HG02588 (cell line): ENCODE data around the gene WWOX.

Experiments
- ATAC-seq: cut with Tn5 transposase; IDR thresholded peaks from one replicate; pipeline ENCODE4 v1.9.1; 2021; ENCODE audit warnings: mild to moderate bottlenecking, moderate library complexity; ENCODE audit not compliant: unreplicated experiment

WWOX gene

DNA sequence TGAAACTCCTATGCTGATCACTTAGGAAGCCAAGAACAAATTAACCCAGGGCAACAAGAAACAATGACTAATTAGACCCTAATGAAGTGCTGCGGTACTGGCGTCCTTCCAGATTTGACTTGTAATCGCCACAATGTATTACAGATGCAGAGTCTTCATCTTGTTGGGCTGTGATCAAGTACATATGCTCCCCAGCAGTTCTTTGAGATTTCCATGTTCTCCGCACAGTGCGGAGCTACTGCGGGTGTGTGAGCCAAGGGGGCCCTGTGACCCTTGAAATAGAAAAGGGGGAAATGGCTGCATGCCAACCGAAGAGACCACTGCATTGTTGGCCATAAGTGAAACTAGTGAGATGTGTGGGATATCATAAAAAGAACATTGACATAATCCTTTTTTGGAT is 1031.2 kb downstream of the WWOX start:
- ATAC-seq: no peak

DNA sequence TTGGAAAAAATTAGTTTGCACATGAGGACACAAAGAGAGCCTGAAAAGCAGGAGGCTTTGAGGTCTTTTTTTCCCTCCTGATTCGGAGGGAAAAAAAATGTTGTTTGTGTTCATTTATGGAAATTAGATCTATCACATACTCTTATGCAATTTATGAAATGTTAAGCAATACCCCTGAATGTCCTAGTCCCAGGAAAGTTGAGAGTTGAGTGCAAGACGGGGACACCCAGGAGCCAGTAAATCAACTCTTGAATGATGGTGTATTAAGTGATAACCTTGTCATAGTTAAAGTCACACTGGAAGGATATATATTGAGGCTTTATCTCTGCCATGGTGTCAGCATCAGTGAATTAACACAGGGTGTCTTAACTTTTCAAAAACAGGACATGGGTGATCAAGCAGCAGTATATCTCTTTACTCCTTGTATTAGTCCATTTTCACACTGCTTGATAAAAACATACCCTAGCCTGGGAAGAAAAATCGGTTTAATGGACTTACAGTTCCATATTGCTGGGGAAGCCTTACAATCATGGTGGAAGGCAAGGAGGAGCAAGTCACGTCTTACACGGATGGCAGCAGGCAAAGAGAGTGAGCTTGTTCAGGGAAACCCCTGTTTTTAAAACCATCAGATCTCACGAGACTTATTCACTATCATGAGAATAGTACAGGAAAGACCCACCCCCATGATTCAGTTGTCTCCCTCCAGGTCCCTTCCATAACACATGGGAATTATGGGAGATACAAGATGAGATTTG is 1032.0 kb downstream of the WWOX start:
- ATAC-seq: no peak

DNA sequence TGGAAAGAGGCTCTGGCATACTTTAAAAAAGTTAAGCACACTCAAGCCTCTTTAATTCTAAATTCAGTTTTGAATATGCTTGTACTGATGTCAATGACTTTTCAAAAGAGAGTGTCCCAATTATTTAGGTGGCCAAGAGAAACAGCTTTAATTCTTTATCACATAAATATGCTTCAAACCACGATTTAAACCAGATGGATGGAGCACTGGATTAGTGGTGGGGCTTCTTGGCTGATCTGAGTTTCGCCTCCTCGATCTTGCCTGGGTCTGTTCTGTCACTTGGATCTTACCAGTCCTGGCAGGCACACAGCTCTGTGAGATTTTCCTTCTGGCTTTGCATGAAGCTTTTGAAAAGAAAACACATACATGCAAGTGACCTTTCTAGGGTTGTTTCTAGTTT is 1033.2 kb downstream of the WWOX start:
- ATAC-seq: no peak

DNA sequence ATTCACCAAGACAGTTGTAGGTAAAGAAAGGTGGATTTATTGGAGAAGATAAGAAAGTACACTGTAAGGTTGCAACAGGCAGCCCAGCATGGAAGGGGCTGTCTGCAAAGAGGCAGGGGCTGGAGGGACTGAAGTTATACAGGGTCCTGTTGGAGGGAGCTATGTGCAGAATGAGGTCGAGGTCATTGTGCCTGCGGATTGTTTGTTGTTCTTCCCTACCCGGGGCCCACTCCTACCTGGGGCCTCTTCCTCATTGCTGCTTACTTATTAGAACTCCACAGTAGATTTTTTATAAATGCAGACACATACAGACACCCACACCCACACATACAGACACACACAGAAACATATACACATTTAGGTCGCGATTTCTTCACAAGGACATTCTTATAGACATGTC is 1034.8 kb downstream of the WWOX start:
- no peak for ATAC-seq

DNA sequence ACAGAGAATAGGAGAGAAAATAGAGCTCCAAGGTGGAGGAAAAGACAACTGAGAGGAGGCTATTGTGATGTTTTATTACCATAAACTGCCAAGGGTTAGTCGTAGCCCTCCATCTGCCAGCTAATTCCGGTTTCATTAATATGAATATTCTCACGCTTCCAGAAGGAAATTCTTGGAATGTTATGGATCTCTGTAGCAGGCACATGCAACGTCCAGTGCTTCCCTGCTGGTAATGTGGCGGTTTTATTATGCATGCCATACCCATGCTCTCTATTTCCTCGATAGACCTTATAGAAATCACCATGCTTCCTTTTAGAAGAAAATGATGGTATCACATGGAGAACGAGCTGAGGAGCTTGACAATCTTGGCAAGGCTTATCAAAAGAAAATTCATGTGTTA is 1037.5 kb downstream of the WWOX start:
- no peak for ATAC-seq

DNA sequence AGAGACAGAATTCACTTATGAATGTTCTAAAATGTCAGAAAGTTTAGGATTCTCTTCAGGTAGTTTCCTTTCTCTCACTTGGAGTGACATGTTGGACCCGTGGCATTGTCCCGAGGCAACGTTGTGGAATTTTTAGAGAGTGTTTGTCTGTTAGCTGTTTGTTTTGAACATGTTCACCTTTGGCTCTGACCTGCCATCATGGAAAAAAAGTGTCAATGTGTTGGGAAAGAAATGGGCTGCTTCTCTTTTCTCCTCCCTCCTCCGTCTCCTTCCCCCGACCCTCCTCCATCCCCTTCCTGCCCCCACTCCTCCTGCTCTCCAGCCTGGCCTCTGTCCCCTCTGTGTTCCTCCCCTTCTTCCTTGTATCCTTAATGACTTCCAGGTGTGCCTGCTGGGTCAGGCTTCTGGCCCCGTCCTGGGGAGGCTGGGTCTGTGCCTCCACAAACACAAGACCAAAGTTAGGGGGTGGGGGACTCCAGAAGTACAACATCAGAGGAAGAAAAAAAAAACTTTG is 1038.0 kb downstream of the WWOX start:
- no peak for ATAC-seq

DNA sequence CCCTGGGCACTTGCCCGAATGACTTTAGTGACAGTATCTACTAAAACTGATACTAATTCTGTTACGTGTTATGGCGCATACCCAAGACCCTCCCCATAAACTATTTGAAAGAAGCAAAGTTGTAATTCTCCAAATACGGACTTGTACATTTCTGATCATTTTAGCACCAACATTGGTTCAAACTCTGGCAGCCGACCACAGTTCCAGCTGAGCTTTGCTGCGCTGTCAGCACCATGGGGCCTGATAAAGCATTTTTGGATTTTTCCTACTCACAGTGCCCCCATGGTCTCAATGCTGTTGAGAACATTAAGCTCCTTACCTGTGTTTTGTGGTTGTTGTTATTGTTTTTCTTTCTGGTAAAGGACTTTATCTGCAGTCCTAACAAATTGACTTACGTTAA is 1040.3 kb downstream of the WWOX start:
- no peak for ATAC-seq

DNA sequence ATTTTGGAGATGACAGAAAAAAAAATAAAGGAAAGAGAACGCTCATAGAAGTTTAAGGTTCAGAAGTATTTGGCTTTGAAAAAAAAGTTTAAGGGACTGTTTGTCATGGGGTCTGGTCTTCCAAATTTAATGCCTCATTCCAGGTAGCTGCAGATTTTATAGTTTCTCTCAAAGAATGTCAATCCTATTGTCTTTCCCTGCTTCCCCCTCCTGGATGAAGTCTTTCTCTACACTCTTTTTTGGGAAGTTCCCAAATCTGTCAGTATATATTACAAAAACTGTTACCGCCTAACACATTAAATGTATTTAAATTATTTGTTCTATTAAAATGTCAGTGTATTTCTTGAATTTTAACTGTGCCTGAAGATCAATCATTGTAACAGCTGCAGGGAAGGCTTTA is 1043.6 kb downstream of the WWOX start:
- ATAC-seq: no peak

DNA sequence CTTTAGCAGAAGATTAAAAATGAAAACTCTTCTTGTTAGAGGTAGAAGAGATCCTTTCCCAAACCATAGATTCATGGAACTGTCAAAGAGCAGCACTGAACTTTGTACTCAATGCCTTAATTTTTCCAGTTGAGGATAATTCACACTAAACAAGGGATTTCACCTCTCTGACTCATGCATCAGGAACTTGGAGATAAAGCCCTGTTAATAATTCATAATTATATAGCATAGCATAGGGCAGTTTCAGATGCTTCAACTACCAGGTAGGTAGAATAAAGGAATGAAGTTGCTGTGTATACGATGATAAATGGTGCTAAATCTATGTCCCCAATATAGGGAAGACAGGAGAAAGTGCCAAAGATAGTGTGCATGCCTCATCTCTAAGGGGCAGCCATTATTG is 1050.7 kb downstream of the WWOX start:
- ATAC-seq: no peak

DNA sequence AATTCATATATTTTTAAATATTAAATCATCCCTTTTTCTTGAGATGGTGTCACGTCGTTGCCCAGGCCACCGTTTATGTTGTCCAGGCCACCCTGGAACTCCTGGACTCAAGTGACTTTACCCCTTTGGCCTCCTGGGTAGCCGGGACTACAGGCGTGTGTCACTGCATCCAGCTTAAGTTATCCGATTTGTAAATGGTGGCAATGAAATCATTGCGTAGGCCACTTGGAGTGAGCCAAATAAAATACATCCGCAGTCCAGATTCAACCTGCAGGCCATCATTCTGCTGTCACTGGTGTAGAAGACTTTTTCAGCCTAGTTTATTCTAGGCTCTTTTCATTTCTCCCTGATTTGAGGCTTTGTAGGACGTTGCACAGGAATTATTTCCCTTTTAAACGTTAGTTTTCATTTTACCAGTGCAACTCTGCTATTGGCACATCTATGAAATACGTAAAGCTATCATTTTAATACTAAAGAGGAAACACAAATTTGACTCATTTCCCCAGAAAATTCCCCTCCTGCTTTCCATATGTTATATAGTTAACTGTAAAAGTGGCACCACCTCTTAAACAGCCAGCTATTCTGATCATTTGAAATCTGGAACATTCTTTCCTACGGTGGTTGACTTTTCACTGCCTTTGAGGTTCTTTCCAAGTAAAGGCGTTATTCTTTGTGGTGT is 1051.3 kb downstream of the WWOX start:
- ATAC-seq: no peak

DNA sequence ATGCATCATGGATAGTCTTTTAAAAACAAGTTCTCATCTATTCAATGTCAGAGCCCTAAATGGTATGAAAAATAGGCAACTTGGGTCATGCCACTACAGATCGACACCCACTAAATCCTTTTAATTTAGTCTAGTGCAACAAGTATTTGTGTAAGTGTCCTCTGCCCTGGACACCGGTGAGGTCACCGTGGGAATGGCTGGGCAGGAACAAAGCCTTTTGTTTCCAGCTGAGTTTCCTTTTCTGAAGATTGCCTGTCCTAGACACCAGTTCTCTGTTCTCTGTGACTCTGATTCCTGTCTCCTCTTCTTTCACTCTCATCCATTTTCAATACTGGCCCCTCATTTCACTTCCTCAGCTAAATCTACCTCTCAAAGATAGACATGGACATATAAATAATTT is 1054.6 kb downstream of the WWOX start:
- no peak for ATAC-seq

DNA sequence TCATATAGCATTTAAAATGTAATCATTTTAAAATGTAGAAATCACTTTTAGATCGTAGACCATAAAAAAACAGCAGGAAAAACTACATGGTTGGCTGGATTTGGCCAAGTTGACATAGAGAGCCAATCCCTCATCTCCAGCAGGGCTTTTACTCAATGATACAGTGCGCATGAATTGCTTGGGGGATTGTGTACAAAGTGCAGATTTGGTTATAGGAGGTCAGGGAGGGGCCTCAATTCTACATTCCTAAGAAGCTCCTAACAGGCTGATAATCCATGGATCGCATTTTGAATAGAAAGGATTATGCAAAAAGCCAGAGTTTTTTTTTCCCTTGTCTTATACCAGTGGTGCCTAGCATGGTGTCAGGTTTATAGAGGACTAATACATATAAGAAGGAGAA is 1056.0 kb downstream of the WWOX start:
- ATAC-seq: no peak

DNA sequence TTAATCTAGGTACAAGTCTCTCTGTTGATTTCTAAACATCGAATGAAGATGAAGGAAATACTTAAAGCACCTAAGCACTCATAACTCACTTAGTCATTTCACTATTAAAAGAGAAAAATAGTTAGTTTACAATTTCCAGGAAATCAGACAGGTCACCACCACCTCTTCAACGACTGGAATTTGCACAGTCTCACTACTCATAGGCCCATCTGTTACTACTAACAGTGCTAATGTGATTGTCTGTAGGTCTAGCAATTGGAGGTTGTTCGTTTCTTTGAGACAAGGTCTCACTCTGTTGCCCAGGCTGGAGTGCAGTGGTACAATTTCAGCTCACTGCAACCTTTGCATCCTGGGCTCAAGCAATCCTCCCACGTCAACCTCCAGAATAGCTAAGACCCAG is 1056.5 kb downstream of the WWOX start:
- ATAC-seq: no peak

DNA sequence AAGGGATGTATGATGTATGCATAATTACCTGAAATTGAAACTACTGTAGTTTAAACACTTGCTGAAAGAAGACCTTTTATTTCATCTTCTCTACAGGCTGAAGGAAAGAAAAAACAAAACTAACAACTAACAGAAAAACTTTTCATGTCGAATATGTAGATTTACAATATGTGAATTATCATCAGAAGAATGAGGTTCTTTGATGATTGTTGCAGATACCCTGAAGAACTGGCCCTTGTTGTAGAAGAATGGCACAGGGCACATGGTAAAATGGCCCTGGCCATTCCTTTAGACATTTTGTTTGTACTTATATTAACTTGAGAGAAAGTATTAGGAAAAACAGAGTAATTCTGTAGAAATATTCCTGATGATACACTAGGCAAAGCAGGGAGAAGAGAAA is 1057.3 kb downstream of the WWOX start:
- no peak for ATAC-seq

DNA sequence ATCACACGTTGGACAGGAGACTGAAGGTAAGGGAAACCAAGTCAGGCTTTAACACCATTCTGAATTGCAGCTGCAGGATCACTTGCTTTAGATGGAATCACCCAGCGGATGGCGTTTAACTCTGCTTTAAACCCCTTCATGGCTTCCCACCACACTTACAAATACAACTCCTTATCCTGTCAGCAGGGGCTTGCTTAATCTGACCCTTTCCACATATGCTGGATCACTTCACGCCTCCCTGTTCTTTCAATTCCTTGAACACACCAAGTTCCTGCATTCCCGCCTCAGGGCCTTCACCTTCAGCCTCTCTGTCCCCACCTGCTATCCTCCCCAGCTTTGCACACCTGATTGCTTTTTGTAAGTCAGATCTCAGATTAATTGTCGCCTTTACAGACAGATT is 1058.9 kb downstream of the WWOX start:
- no peak for ATAC-seq

DNA sequence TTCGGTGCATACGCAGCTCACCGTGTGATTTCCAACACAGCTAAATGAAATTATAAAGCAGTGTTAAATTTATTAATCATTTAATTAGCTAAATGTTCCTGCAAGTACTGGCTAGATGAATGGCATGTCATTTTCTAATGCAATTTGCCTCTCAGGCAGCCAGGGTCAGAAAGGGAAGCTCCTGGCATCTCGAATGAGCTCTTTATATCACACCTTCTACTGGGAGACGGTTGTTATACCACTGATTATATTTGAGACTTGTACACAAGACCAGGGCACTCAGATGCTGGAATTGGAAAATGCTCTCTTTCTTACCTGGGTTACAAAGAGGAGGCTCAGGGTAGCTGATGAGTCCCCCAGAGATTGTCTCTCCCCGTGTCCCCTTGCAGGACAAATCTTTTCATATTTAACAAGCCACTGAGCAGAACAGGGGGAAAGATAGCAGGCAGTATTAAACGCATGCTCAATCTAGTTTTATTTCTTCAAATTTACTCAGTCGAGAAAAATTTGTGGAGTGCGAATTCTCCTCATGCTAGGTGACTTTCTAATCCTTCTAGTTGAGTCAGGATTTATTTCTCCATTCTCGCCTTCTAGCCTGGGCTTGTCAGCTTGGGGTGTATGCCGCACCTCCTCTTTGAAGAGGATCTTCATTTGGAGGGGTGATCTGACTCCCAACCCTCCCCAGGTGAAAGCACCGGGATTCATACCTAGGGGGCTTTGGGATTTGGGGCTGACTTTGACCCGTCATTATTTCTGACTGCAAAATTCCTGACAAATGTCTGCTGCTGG is 1060.0 kb downstream of the WWOX start:
- ATAC-seq: no peak

DNA sequence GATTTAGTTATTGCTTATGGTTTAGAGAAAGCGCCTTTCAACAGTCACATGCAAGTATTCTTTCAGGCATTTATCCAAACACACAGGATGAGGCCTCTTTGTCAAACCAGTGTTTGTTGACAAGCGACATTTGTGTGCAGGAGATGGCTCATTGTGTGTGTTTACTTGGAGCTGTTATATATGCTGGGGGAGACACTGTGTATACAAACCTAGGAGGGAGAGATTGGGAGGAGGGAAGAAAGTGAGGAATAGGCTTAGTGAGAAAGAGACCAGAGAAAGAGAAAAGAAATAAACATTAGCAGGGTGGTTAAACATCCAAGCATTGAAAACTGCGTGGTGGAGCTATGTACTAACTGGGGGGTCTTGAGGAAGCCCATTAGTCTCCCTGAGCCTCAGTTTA is 1063.5 kb downstream of the WWOX start:
- no peak for ATAC-seq

DNA sequence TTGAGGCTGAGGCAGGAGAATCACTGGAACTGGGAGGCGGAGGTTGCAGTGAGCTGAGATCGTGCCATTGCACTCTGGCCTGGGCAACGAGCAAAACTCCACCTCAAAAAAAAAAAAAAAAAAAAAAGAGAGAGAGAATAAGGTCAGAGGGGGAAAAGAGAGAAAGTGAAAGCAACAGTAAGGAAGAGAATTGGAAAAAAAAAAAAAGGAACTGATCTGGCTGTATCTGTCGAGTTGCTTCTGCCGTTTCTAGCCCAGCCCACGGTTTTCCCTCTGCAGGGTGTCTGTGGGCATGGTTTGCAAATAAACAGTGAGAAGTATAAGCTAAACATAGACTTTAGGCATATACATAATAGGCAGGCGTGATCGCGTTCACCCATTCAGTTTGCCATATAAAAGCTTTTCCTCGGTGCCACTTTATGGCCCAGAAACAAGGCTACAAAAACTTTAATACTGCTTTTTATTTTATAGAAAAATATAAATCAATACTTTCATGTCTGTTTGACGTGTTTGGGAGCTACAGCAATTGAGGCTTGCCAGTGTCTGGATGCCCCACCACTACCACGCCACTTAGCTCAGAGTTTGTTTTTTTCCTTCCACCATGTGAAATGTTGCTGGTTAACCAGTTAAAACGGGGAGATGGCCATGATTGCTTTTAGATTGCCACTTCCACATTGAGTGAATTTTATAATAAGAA is 1064.4 kb downstream of the WWOX start:
- no peak for ATAC-seq

DNA sequence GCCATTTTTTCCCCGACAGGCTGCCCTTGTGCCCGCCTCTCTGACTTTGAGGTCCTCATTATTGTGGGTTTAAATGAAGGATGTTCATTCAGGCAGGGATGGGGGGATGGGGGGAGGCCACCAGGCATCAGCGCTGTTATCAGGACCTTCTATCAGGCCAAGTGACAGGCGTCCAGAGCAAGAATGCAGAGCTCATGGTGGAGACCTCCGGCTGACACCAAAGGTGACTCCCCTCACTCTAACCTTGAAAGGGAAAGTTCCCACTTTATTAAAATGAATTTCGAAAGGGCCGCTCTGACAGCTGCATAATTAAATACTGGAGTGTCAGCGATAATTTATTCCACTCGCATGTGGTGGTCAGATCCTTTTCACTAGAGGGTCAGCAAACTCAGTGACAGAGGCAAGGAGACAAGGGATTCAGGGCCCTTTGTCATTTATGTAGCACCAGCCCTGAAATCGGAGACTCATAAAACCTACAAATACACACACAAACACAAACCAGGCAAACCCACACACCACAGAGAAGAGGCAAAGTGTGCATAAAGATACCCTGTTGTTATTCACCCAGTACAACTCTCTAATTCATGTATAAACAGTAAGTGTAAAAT is 1065.0 kb downstream of the WWOX start:
- no peak for ATAC-seq

DNA sequence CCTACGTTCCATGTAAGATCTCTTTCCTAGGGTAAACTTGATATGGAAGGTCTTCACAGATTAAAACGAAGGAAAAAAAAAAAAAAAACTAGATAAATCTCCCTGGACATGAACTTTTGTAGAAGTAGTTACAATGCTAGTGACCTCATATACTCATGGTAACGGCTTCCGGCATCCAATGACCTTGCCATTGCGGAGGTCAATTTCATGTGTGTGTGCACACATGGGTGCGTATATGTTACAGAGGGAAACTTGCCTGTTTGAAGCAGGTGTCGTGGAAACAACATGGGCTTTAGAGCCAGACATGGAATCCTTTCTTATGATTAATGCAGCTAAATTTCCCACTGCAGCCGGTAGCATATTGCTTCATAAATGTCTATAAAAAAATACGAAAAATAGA is 1065.6 kb downstream of the WWOX start:
- no peak for ATAC-seq

DNA sequence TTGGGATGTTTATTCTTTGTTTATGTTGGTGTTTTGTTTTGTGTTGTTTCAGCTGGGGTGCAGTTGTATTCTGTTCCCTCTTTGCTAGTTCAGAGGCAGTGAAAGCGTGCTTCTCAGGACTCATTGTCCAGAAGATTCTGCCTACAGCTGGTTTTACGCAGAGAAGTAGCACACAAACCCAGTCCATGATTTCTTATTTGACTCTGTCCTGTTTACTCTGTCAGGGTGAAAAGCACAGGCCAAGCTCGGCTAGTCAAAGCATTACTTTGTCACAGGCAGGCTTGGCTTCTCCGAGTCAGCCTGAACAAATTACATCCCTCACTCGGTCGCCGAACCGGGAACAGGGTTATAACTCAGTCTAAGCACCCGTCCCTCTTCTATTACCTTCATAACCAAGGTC is 1066.1 kb downstream of the WWOX start:
- ATAC-seq: no peak
